HUES6 (cell line): ENCODE measurements around the gene DIAPH1.
A peak's percentile ranks its signal among the peaks of the same experiment; 100 is the strongest.

Source experiments
- H3K27ac ChIP-seq: 2 replicates; pipeline ENCODE4 v1.7.0; 2013; ENCODE audit warnings: low read depth, mild to moderate bottlenecking, low read length, inconsistent platforms
- H3K27me3 ChIP-seq: 2 replicates; pipeline ENCODE4 v1.6.1; 2013; ENCODE audit warnings: low read length; ENCODE audit not compliant: control insufficient read depth, insufficient read depth
- H3K36me3 ChIP-seq: 2 replicates; pipeline ENCODE4 v1.6.1; 2013; ENCODE audit warnings: low read length; ENCODE audit not compliant: control insufficient read depth, insufficient read depth
- H3K4me1 ChIP-seq: 2 replicates; pipeline ENCODE4 v1.6.1; 2013; ENCODE audit warnings: low read length; ENCODE audit not compliant: control insufficient read depth, insufficient read depth
- H3K4me3 ChIP-seq: 2 replicates; pipeline ENCODE4 v1.5.1; 2013; ENCODE audit warnings: low read depth, low read length
- H3K9ac ChIP-seq: one replicate; pipeline ENCODE4 v1.6.1; 2013; ENCODE audit warnings: mild to moderate bottlenecking, low read length
- H3K9me3 ChIP-seq: 2 replicates; pipeline ENCODE4 v1.6.1; 2013; ENCODE audit warnings: low read depth, low read length; ENCODE audit not compliant: control insufficient read depth, insufficient read depth

Gene DIAPH1

DNA sequence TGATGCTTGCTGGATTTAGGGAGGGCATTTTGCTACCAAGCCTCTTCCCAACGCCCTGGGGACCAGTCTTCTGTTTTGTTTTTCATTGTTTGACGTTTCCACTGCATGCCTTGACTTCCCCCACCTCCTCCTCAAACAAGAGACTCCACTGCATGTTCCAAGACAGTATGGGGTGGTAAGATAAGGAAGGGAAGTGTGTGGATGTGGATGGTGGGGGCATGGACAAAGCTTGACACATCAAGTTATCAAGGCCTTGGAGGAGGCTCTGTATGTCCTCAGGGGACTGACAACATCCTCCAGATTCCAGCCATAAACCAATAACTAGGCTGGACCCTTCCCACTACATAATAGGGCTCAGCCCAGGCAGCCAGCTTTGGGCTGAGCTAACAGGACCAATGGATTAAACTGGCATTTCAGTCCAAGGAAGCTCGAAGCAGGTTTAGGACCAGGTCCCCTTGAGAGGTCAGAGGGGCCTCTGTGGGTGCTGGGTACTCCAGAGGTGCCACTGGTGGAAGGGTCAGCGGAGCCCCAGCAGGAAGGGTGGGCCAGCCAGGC lies 107.0 kb downstream of the DIAPH1 start:
- Histone ChIP-seq H3K4me1 (peaks cover 54% of the 10 kb centered on the region), H3K4me3 (peak overlapping the region; percentile 79; the same call in 1 of the 2 replicates)

DNA sequence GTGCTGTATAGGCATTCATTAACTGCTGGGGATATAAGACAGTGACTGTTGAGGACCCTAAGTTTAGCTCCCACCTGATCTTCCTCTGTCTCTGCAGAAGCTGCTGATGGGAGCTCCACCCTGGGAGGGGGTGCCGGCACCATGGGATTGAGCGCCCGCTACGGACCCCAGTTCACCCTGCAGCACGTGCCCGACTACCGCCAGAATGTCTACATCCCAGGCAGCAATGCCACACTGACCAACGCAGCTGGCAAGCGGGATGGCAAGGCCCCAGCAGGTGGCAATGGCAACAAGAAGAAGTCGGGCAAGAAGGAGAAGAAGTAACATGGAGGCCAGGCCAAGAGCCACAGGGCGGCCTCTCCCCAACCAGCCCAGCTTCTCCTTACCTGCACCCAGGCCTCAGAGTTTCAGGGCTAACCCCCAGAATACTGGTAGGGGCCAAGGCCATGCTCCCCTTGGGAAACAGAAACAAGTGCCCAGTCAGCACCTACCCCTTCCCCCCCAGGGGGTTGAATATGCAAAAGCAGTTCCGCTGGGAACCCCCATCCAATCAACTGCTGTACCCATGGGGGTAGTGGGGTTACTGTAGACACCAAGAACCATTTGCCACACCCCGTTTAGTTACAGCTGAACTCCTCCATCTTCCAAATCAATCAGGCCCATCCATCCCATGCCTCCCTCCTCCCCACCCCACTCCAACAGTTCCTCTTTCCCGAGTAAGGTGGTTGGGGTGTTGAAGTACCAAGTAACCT lies 107.8 kb downstream of the DIAPH1 start:
- H3K4me3 ChIP-seq, result no peak overlapping the region

More for the DNA sequence above, 107.0 kb downstream of the DIAPH1 start:
- H3K9me3 ChIP-seq, result no peaks in the 10 kb centered on the region
- H3K36me3 ChIP-seq, result peaks cover 19% of the 10 kb centered on the region
- no peak overlapping the region for H3K9ac ChIP-seq
- H3K27ac ChIP-seq, result no peak overlapping the region
- no peaks in the 10 kb centered on the region for H3K27me3 ChIP-seq

DNA sequence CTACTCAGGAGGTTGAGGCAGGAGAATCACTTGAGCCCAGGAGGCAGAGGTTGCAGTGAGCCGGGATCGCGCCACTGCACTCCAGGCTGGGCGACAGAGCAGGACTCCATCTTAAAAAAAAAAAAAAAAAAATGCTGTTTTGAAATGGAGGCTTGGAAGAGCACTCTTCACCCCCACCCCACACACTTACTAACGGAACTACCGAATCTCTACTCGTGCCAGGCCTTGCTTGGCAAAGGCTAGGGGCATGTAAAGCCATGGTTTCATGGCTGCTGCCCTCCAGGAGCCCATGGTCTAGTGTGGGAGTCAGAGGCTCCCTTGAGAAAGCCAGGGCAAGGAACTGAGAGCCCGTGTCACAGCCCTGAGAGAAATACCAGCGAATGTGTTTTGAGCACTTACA lies 108.6 kb downstream of the DIAPH1 start:
- no peak overlapping the region for H3K9ac ChIP-seq
- H3K36me3 ChIP-seq, result peaks cover 17% of the 10 kb centered on the region; the same call in 1 of the 2 replicates
- H3K9me3 ChIP-seq, result no peaks in the 10 kb centered on the region
- no peak overlapping the region for H3K4me3 ChIP-seq
- H3K27ac ChIP-seq, result no peak overlapping the region
- no peaks in the 10 kb centered on the region for H3K27me3 ChIP-seq
- peaks cover 39% of the 10 kb centered on the region for H3K4me1 ChIP-seq

More for the DNA sequence above, 107.8 kb downstream of the DIAPH1 start:
- no peak overlapping the region for H3K27ac ChIP-seq
- H3K9ac ChIP-seq, result no peak overlapping the region
- H3K27me3 ChIP-seq, result no peaks in the 10 kb centered on the region
- peaks cover 11% of the 10 kb centered on the region for H3K36me3 ChIP-seq
- H3K4me1 ChIP-seq, result peaks cover 47% of the 10 kb centered on the region
- H3K9me3 ChIP-seq, result no peaks in the 10 kb centered on the region

DNA sequence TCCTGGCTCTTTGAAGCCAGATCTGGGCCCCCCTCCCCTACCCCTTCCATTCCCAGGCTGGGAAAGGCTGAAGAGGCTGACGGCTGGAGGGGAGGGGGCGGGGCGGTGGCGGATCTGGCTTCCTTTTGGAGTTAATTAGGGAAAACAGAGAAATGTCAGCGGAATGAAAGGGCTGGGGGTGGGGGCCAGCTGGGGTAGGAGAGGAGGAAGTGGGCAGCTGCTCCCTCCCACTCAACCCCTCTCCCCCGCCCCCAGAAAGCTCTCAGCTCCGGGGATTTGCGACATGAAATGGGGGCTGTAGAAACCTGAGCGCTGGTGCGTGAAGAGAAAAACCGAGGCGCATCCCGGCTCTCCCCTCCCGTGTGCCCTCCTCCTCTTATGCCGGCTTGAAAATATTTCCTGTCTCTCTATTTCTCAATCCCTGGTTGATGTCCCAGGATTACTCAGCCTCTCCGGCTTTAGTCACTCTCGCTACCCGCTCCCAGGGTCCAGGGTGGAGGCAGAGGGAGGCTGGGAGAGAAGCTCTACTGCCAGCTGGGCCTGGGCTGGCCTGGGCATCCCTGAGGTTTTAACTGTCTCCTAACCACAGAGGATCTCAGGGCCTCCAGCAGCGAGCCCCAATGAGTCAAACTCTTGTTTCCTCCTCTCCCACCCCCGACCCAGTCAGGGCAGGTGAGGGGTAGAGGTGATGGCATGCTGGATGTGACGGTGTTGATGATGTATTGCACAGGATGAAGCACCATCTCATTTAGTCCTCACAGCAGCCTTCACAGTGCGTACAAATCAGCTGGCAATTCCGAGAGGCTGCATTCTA lies 109.8 kb downstream of the DIAPH1 start:
- Histone ChIP-seq H3K9me3 (no peaks in the 10 kb centered on the region), H3K9ac (peak overlapping the region; percentile 26), H3K27ac (no peak overlapping the region; the same call in 1 of the 2 replicates), H3K4me1 (peaks cover 28% of the 10 kb centered on the region), H3K27me3 (no peaks in the 10 kb centered on the region), H3K36me3 (peaks cover 17% of the 10 kb centered on the region; the same call in 1 of the 2 replicates), H3K4me3 (peak overlapping the region; percentile 34)

DNA sequence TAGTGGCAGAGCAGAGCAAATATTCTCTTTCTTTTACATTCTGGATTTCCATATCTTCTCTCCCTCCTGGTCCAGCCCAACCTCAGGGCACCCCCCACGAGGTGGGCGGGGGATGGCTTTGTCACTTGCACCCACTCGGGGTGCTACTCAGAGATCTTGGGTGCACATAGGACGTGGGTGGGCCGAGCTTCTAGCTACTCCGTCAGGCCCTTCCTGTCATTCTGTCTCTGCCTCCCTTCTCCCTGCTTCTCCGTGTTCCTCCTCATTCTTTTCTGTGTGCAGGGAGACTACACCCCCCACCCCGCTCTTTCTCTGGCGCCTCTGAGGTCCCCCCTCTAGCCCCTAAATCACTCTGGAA lies 110.4 kb downstream of the DIAPH1 start:
- H3K9ac ChIP-seq, result peak overlapping the region; percentile 46
- peaks cover 17% of the 10 kb centered on the region; the same call in 1 of the 2 replicates for H3K36me3 ChIP-seq
- H3K27me3 ChIP-seq, result no peaks in the 10 kb centered on the region
- peak overlapping the region; percentile 28; the same call in 1 of the 2 replicates for H3K4me3 ChIP-seq
- H3K27ac ChIP-seq, result peak overlapping the region; percentile 28; the same call in 1 of the 2 replicates
- H3K9me3 ChIP-seq, result no peaks in the 10 kb centered on the region
- H3K4me1 ChIP-seq, result peaks cover 28% of the 10 kb centered on the region

DNA sequence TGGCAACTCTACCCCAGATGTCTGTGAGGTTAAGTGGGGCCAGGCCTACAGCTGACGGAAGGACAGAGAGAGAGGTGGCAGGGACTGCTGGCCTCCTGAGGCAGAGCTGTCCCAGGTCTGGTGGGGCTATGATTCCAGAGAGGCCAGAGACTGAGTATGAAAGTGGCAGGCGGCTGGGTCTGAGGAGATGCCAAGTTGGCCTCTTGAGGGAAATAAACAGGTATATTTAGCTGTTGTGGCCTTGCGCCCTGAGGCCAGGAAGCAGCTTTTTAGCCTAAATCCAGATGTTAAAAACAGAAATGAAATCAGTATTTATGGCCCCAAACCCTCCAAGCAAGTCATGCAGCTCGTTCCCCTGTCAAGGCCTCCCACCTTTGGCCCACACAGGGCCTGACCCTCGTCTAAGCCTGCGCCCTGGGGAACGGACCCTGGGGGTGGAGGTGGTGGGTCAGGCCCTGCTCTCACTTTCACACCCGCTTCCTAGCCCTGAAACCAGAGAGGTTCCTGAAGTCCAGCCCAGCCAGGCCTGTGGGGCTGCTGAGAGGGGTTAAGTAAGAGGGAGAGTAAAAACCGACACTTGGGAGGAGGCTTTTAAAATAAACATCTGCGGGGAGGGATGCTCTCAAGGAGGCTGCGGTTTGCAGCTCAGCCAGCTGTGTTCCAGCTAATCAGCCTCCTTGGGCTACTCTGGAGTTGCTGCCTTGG lies 111.3 kb downstream of the DIAPH1 start:
- peaks cover 28% of the 10 kb centered on the region for H3K4me1 ChIP-seq

DNA sequence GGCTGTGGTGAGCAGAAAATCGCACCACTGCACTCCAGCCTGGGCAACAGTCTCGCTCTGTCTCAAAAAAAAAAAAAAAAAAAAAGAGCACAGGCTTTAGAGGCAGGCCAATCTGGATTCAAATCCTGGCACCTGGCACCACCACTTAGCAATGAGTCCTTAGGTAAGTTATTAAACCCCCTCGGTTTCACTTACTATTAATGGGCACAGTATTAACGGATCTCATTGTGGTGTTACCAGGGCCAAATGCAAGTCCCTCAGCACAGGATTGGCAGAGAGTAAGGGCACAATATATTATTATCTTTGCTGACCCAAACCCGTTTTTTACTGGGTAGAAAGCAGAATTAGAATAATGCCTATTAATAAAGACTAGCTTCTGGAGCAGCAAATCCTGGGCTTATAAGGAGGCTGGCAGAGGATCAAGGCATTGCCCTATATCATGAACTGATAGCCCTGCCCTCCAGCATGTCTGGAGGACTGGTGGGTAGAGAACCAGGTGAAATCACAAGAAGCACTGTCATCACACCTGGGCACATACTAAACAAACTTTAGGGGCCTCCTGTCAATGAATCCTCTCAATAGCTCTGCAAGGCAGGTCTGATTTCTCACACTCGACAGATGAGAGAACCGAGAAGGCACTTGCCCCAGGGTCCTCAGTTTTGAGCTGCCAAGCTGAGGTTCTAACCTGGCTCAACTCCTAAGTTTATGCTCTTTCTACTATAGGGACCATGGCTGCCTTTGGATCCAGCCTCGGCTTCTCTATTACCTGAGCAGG lies 112.2 kb downstream of the DIAPH1 start:
- no peak overlapping the region for H3K9ac ChIP-seq
- peaks cover 15% of the 10 kb centered on the region; the same call in 1 of the 2 replicates for H3K36me3 ChIP-seq
- no peak overlapping the region for H3K4me3 ChIP-seq
- H3K27ac ChIP-seq, result no peak overlapping the region
- peaks cover 28% of the 10 kb centered on the region for H3K4me1 ChIP-seq
- no peaks in the 10 kb centered on the region for H3K27me3 ChIP-seq
- H3K9me3 ChIP-seq, result no peaks in the 10 kb centered on the region

More for the DNA sequence above, 111.3 kb downstream of the DIAPH1 start:
- Histone ChIP-seq H3K27me3 (no peaks in the 10 kb centered on the region), H3K9ac (peak overlapping the region; percentile 46), H3K9me3 (no peaks in the 10 kb centered on the region), H3K27ac (no peak overlapping the region; the same call in 1 of the 2 replicates), H3K36me3 (peaks cover 17% of the 10 kb centered on the region; the same call in 1 of the 2 replicates), H3K4me3 (no peak overlapping the region; the same call in 1 of the 2 replicates)

DNA sequence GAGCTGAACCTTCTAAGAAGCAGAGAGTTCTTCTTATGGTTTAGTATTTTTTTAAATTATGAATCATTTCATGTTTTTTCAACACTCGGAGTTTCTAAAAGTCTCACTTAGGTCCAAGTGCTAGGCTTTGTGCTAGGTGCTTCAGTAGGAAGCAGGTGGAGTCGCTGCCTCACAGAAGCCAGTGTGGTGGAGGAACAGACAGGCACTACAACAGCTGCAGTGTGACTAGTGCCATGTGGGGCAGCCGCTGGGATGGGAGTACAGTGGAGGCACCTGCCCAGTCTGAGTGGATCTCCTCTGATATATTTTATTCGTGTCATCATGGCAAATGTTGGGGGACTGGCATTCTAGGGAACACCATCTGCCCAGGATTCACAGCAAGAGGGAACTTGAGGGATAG lies 114.6 kb downstream of the DIAPH1 start:
- peaks cover 21% of the 10 kb centered on the region for H3K4me1 ChIP-seq
- H3K27ac ChIP-seq, result no peak overlapping the region
- no peaks in the 10 kb centered on the region for H3K9me3 ChIP-seq
- peaks cover 10% of the 10 kb centered on the region; the same call in 1 of the 2 replicates for H3K36me3 ChIP-seq
- H3K4me3 ChIP-seq, result no peak overlapping the region
- H3K27me3 ChIP-seq, result no peaks in the 10 kb centered on the region
- no peak overlapping the region for H3K9ac ChIP-seq

DNA sequence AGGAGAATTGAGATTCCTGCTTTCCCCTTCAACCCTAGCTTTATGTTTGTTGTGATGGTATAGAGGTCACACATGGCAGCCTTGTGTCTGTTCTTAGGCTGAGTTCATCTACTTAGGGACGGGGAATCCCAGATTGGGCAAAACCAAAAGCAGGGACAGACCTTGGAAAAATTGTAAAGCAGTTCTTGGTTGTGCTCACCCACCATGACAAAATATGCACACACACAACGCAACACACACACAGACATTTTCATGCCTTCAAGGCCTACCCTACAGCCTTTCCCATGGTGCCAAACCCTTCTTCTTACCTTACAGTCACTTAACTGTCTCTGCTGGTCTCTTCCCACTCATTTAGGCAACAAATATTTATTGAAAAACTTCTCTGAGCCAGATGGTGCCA lies 115.1 kb downstream of the DIAPH1 start:
- no peak overlapping the region for H3K27ac ChIP-seq
- H3K36me3 ChIP-seq, result peaks cover 10% of the 10 kb centered on the region; the same call in 1 of the 2 replicates
- no peaks in the 10 kb centered on the region for H3K9me3 ChIP-seq
- H3K9ac ChIP-seq, result no peak overlapping the region
- H3K4me1 ChIP-seq, result peaks cover 19% of the 10 kb centered on the region
- no peak overlapping the region for H3K4me3 ChIP-seq
- no peaks in the 10 kb centered on the region for H3K27me3 ChIP-seq

DNA sequence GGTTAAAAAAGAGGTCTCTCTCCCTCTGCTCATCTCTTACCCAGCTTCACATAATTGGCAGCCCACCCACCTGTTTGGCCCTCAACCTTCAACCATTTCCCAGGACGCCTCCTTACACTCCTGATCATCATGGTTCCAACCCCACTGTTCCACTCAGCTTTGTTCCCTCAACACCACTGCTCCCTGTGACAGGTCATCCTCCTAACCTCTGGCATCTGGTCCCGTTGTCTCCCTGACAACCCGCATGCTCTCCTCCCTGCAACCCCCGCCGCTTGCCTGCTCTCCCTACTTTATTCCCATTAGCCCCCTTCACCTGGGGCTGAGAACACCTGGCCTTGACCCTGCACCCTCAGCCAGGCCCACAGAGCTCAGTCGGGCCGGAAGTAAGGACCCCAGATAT lies 117.0 kb downstream of the DIAPH1 start:
- Histone ChIP-seq H3K27ac (no peak overlapping the region), H3K27me3 (no peaks in the 10 kb centered on the region), H3K36me3 (peaks cover 10% of the 10 kb centered on the region; the same call in 1 of the 2 replicates), H3K4me1 (peaks cover under 1% of the 10 kb centered on the region; the same call in 1 of the 2 replicates), H3K4me3 (no peak overlapping the region), H3K9me3 (no peaks in the 10 kb centered on the region), H3K9ac (no peak overlapping the region)
